HepG2 (cell line): ENCODE measurements around the gene GPATCH3. TPM values are rescaled to one million over a fixed set of nuclear protein-coding genes. Genes with fewer than 3 reads are reported as not detected.

Source experiments
- CEBPG ChIP-seq: IDR thresholded peaks from 2 replicates; pipeline ENCODE4 v1.6.1; 2016
- CREM ChIP-seq, 2 experiments: sonication (generic) in 1 of 2; formaldehyde crosslinking in 1 of 2; IDR thresholded peaks; 2 replicates each; pipeline versions ENCODE4 v1.4.0 to v1.6.1; 2016 to 2020; ENCODE audit warnings: antibody characterized with exemption in 1 of 2, mild to moderate bottlenecking in 1 of 2, missing genetic modification reagents in 1 of 2
- KDM6A ChIP-seq: IDR thresholded peaks from 2 replicates; pipeline ENCODE4 v1.6.1; 2016; ENCODE audit warnings: low read depth
- MXI1 ChIP-seq: IDR thresholded peaks from 3 replicates; pipeline ENCODE4 v1.6.1; 2012; ENCODE audit warnings: low read depth, low read length, inconsistent platforms, borderline replicate concordance
- RBAK ChIP-seq: sonication (generic); formaldehyde crosslinking; IDR thresholded peaks from 2 replicates; pipeline ENCODE4 v1.5.1; 2020; ENCODE audit warnings: mild to moderate bottlenecking, missing genetic modification reagents
- REPIN1 ChIP-seq: sonication (generic); formaldehyde crosslinking; IDR thresholded peaks from 2 replicates; pipeline ENCODE4 v1.8.0; 2022; ENCODE audit warnings: missing genetic modification reagents, low read depth, mild to moderate bottlenecking, borderline replicate concordance
- RFX3 ChIP-seq: IDR thresholded peaks from 2 replicates; pipeline ENCODE4 v1.6.1; 2016; ENCODE audit warnings: missing biosample characterization, missing genetic modification reagents
- RFXANK ChIP-seq: IDR thresholded peaks from 2 replicates; pipeline ENCODE4 v1.6.1; 2016
- THAP11 ChIP-seq: IDR thresholded peaks from 2 replicates; pipeline ENCODE4 v1.6.1; 2016; ENCODE audit warnings: missing biosample characterization, missing genetic modification reagents
- ZMYM3 ChIP-seq: sonication (generic); formaldehyde crosslinking; IDR thresholded peaks from 2 replicates; pipeline ENCODE4 v1.5.1; 2020; ENCODE audit warnings: mild to moderate bottlenecking, missing genetic modification reagents
- ZNF230 ChIP-seq: sonication (generic); formaldehyde crosslinking; IDR thresholded peaks from 2 replicates; pipeline ENCODE4 v1.4.0; 2020; ENCODE audit warnings: mild to moderate bottlenecking, missing genetic modification reagents
- polyA plus RNA-seq, 8 experiments: library from polyadenylated mRNA; depleted of rRNA in 3 of 8; stranded (reverse) in 7 of 8; unstranded in 1 of 8; fragments of >200 nt; fragmentation: Illumina TruSeq in 4 of 8; extraction: Trizol in 4 of 8; gene quantifications; 2 replicates each; pipeline versions ENCODE4 v1.2.1 to v1.2.3, GENCODE V29; 2011 to 2016; ENCODE audit warnings: low read depth in 4 of 8, missing spikeins in 1 of 8, mixed read lengths in 1 of 8; ENCODE audit not compliant: insufficient read depth in 1 of 8
- total RNA-seq, 5 experiments: library from RNA; depleted of rRNA; stranded (reverse); fragments of >200 nt; fragmentation: Illumina TruSeq; extraction: Trizol; gene quantifications; 2 replicates each; pipeline ENCODE4 v1.2.3, GENCODE V29; 2016; ENCODE audit warnings: low read depth in 1 of 5
- TF ChIP-seq, protein P1 (sequence below): sonication (generic); formaldehyde crosslinking; IDR thresholded peaks from 2 replicates; pipeline ENCODE4 v1.8.0; 2022; ENCODE audit warnings: mild to moderate bottlenecking, missing genetic modification reagents
- TF ChIP-seq, protein P2 (sequence below): sonication (generic); formaldehyde crosslinking; IDR thresholded peaks from 2 replicates; pipeline ENCODE4 v1.4.0; 2020; ENCODE audit warnings: mild to moderate bottlenecking, missing genetic modification reagents
- TF ChIP-seq, protein P3 (sequence below): sonication (generic); formaldehyde crosslinking; IDR thresholded peaks from 2 replicates; pipeline ENCODE4 v1.4.0; 2020; ENCODE audit warnings: missing genetic modification reagents
- TF ChIP-seq, protein P4 (sequence below): sonication (generic); formaldehyde crosslinking; IDR thresholded peaks from 2 replicates; pipeline ENCODE4 v1.8.1; 2022; ENCODE audit warnings: low read depth, mild to moderate bottlenecking, missing genetic modification reagents
- TF ChIP-seq, protein P5 (sequence below): sonication (generic); formaldehyde crosslinking; IDR thresholded peaks from 2 replicates; pipeline ENCODE4 v1.8.0; 2023; ENCODE audit warnings: mild to moderate bottlenecking, missing genetic modification reagents
- TF ChIP-seq, protein P6 (sequence below): sonication (generic); formaldehyde crosslinking; IDR thresholded peaks from 2 replicates; pipeline ENCODE4 v1.4.0; 2020; ENCODE audit warnings: mild to moderate bottlenecking, missing genetic modification reagents
- TF ChIP-seq, protein P7 (sequence below): sonication (generic); formaldehyde crosslinking; IDR thresholded peaks from 2 replicates; pipeline ENCODE4 v1.5.1; 2020; ENCODE audit warnings: mild to moderate bottlenecking, missing genetic modification reagents, borderline replicate concordance

GPATCH3 gene
- total and polyA plus RNA-seq, 2 of the 13 experiments (the other 11 are each of a cell fraction or from before 2014, with no cell fraction given) = 8.3 to 11.0 TPM

DNA sequence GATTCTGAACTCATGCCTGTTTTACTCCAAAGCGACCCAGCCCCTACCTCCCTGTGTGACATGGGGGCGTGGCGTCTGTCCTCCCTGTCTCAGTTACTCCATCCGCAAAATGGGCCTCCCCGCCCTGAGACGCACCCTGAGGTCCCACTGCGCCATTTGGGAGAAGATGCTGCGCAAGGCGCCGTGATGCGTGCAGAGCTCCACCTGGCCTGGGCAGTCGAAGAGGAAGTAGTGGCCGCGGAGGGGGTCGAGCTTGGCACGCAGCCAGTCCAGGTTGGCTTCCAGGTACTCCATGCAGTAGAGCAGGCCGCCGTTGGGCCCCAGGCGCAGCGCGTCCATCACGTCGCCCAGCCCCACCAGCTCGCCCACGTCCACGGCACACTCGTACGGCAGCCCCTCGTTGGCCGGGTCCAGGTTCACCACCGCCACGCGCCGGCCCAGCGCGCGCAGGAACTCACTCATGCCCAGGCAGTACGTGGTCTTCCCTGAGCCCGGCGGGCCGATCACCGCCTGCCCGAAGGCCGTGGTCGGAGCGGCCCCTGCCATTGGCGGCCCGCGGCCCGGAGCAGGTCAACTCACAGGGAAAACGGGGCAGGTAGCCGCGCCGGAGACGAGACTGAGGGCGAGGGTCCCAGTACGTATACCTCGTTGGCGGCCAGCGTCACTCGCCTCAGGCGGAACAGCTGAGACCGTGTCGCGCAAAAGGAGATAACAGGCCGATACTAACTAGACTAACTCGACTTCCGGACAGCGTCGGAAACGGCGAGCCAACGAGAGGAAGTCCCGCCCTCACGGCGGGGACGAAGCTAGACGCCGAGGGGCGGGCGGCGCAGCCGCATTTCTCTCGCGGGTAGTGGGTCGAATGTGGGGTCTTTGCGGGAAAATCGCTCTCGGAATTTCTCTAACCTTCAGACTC is 10.5 kb downstream of the GPATCH3 start, which contains the start of gene GPN2 (continued):
- TF ChIP-seq REPIN1 (CRISPR knock-in tag) (peak; percentile 94), KDM6A (no peak), RBAK (CRISPR knock-in tag) (no peak), ZNF230 (CRISPR knock-in tag) (peak; percentile 53), MXI1 (no peak; the same call in 2 of the 3 replicates), CEBPG (CRISPR knock-in tag) (peak; percentile 23; the same call in 1 of the 2 replicates), THAP11 (peak; percentile 86), RFX3 (no peak), ZMYM3 (peak; percentile 84), CREM (IDR thresholded peaks at IDR 0.05) (peak; percentile 71), CREM (CRISPR knock-in tag; IDR thresholded peaks at IDR 0.05) (no peak), RFXANK (CRISPR knock-in tag) (no peak)
- TF ChIP-seq, protein P1, sequence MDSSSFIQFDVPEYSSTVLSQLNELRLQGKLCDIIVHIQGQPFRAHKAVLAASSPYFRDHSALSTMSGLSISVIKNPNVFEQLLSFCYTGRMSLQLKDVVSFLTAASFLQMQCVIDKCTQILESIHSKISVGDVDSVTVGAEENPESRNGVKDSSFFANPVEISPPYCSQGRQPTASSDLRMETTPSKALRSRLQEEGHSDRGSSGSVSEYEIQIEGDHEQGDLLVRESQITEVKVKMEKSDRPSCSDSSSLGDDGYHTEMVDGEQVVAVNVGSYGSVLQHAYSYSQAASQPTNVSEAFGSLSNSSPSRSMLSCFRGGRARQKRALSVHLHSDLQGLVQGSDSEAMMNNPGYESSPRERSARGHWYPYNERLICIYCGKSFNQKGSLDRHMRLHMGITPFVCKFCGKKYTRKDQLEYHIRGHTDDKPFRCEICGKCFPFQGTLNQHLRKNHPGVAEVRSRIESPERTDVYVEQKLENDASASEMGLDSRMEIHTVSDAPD (CRISPR knock-in tag) = 0 out of 2 replicates have a peak, but pooled peaks have one; percentile 67
- TF ChIP-seq, protein P2, sequence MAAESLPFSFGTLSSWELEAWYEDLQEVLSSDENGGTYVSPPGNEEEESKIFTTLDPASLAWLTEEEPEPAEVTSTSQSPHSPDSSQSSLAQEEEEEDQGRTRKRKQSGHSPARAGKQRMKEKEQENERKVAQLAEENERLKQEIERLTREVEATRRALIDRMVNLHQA (CRISPR knock-in tag) = no peak
- TF ChIP-seq, protein P3, sequence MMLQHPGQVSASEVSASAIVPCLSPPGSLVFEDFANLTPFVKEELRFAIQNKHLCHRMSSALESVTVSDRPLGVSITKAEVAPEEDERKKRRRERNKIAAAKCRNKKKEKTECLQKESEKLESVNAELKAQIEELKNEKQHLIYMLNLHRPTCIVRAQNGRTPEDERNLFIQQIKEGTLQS (CRISPR knock-in tag) = 0 out of 2 replicates have a peak, but pooled peaks have one; percentile 40
- TF ChIP-seq, protein P4, sequence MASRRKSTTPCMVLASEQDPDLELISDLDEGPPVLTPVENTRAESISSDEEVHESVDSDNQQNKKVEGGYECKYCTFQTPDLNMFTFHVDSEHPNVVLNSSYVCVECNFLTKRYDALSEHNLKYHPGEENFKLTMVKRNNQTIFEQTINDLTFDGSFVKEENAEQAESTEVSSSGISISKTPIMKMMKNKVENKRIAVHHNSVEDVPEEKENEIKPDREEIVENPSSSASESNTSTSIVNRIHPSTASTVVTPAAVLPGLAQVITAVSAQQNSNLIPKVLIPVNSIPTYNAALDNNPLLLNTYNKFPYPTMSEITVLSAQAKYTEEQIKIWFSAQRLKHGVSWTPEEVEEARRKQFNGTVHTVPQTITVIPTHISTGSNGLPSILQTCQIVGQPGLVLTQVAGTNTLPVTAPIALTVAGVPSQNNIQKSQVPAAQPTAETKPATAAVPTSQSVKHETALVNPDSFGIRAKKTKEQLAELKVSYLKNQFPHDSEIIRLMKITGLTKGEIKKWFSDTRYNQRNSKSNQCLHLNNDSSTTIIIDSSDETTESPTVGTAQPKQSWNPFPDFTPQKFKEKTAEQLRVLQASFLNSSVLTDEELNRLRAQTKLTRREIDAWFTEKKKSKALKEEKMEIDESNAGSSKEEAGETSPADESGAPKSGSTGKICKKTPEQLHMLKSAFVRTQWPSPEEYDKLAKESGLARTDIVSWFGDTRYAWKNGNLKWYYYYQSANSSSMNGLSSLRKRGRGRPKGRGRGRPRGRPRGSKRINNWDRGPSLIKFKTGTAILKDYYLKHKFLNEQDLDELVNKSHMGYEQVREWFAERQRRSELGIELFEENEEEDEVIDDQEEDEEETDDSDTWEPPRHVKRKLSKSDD = peak; percentile 72
- TF ChIP-seq, protein P5, sequence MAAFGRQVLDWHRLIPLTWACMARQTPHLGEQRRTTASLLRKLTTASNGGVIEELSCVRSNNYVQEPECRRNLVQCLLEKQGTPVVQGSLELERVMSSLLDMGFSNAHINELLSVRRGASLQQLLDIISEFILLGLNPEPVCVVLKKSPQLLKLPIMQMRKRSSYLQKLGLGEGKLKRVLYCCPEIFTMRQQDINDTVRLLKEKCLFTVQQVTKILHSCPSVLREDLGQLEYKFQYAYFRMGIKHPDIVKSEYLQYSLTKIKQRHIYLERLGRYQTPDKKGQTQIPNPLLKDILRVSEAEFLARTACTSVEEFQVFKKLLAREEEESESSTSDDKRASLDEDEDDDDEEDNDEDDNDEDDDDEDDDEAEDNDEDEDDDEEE (CRISPR knock-in tag) = peak; percentile 76; the same call in 1 of the 2 replicates
- TF ChIP-seq, protein P6, sequence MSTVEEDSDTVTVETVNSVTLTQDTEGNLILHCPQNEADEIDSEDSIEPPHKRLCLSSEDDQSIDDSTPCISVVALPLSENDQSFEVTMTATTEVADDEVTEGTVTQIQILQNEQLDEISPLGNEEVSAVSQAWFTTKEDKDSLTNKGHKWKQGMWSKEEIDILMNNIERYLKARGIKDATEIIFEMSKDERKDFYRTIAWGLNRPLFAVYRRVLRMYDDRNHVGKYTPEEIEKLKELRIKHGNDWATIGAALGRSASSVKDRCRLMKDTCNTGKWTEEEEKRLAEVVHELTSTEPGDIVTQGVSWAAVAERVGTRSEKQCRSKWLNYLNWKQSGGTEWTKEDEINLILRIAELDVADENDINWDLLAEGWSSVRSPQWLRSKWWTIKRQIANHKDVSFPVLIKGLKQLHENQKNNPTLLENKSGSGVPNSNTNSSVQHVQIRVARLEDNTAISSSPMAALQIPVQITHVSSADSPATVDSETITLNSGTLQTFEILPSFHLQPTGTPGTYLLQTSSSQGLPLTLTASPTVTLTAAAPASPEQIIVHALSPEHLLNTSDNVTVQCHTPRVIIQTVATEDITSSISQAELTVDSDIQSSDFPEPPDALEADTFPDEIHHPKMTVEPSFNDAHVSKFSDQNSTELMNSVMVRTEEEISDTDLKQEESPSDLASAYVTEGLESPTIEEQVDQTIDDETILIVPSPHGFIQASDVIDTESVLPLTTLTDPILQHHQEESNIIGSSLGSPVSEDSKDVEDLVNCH (CRISPR knock-in tag) = no peak
- TF ChIP-seq, protein P7, sequence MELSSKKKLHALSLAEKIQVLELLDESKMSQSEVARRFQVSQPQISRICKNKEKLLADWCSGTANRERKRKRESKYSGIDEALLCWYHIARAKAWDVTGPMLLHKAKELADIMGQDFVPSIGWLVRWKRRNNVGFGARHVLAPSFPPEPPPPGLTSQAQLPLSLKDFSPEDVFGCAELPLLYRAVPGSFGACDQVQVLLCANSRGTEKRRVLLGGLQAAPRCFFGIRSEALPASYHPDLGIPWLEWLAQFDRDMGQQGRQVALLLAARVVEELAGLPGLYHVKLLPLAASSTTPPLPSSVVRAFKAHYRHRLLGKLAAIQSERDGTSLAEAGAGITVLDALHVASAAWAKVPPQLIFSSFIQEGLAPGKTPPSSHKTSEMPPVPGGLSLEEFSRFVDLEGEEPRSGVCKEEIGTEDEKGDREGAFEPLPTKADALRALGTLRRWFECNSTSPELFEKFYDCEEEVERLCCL (CRISPR knock-in tag) = peak; percentile 88; the same call in 1 of the 2 replicates
